Measurements from ENCODE around the gene CCDC120.

Gene CCDC120

GRCh38 chrX:49039598-49040375, 19.0 kb upstream of the CCDC120 start:
- 0 out of 2 replicates have a peak, but pooled peaks have one; percentile 13 for TF ChIP-seq CTCF (IDR thresholded peaks at IDR 0.05; ENCODE audit: low read depth, low read length)
- H3K4me3 ChIP-seq (ENCODE audit: low read depth, low read length): peak overlapping the region; percentile 77

GRCh38 chrX:49040376-49040955, 18.3 kb upstream of the CCDC120 start:
- H3K4me3 ChIP-seq (ENCODE audit: low read depth, low read length): peak overlapping the region; percentile 77
- TF ChIP-seq CTCF (IDR thresholded peaks at IDR 0.05; ENCODE audit: low read depth, low read length): no peak

GRCh38 chrX:49041744-49042580, 16.8 kb upstream of the CCDC120 start:
- TF ChIP-seq CTCF (IDR thresholded peaks at IDR 0.05; ENCODE audit: low read depth, low read length): no peak
- peak overlapping the region; percentile 77 for H3K4me3 ChIP-seq (ENCODE audit: low read depth, low read length)

- peak overlapping the region; percentile 77 for H3K4me3 ChIP-seq (ENCODE audit: low read depth, low read length)
- TF ChIP-seq CTCF (IDR thresholded peaks at IDR 0.05; ENCODE audit: low read depth, low read length): no peak
These were observed 16.1 kb upstream of the CCDC120 start for GRCh38 chrX:49042581-49043219.

GRCh38 chrX:49043220-49043986, 15.4 kb upstream of the CCDC120 start, which contains the start of gene TFE3:
Gene TFE3, minus strand, starts transcription at chrX:49043357. Its CDS starts 131 bp downstream, at chrX:49043226.
- peak within 1 kb of the TSS; percentile 77 for H3K4me3 ChIP-seq (ENCODE audit: low read depth, low read length)

More at GRCh38 chrX:49043220-49043986, 15.4 kb upstream of the CCDC120 start, which contains the start of gene TFE3:
- TF ChIP-seq CTCF (IDR thresholded peaks at IDR 0.05; ENCODE audit: low read depth, low read length): peak; percentile 23; the same call in 1 of the 2 replicates
